Central memory CD4-positive, alpha-beta T cell (primary cell): ENCODE measurements around the gene TIMM8B.
A peak's percentile ranks its signal among the peaks of the same experiment; 100 is the strongest.
"Not testable (repeated sequence)": the region's sequence is repeated elsewhere in the genome, so short reads cannot be mapped to it uniquely, and the experiment has no call there.

Source experiments
- DNase-seq: peaks from one replicate; pipeline ENCODE4 v3.0.0; 2022

TIMM8B gene

DNA sequence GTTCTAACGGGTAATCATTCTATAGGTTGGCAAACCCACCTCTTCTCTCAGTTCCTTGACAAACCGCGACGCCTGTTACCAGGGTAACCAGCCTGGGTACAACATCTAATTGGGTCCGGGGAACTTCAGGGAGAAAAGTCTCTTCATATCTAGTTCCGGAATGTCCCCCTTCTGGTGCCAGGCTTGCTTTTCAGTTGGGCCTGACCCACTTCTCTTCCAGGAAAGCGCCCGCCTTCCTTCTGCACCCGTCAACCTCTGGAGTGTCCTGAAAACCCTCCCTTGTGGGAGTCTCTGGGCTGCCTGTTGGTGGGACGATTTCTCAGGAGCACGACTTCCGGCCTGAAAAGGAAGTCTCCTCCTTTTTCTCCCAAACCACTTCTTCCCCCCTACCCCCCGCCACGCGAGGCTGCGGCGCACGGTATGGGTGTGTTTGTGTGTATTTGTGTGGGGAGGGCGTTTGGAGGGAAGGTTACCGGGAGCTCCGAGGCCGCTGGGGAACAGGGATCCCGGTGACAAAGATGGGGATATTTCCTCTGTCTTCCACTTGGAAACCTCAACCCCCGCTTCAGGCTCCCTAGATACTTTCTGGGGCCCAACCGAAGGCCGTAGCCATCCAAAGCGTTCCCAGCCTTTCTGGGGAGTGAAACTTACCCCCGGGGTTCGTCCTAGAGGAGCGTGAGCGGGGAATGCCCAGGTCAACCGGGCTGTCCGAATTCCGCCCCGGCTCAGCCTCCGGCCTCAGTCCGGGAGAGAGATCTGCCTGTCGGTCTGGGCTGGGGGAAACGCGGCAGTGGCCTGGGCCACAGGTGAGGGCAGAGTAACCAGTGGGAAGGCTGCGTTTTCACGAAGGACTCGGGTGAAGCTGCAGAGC, 12.4 kb downstream of the TIMM8B start, which contains the start of the genes NKAPD1 and PIH1D2:
TSS of gene NKAPD1 (plus strand) at position 359 of the 871 bp plus-strand sequence. CDS start 1,276 bp downstream, outside the sequence.
TSS of gene PIH1D2 (minus strand) at position 77 of the 871 bp plus-strand sequence. CDS start 843 bp downstream, outside the sequence.
- DNase-seq = peak; percentile 85

DNA sequence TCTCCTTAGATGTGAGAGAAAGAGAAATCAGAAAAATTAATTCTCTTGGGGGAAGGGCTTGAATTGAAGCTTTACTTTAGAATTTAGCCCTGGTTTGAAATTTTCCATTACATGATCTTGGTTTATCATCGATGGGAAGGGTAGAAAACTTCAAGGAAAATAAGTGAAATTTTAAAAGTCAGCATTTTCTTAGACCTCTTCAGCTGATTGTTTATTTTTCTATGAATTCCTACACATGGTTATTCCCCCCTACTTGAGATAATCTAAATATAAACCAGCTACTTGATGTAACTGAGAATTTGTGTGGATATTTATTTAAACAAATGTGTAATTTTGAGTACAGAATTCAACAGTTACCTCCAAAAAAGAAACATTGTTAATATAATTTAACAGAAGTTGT, 23.6 kb downstream of the TIMM8B start:
- DNase-seq = no peak

- no peak for DNase-seq
These were observed 28.5 kb downstream of the TIMM8B start for GRCh38 chr11:112058103-112058502.

- no peak for DNase-seq
These were observed 29.4 kb downstream of the TIMM8B start for GRCh38 chr11:112057170-112057569.

DNA sequence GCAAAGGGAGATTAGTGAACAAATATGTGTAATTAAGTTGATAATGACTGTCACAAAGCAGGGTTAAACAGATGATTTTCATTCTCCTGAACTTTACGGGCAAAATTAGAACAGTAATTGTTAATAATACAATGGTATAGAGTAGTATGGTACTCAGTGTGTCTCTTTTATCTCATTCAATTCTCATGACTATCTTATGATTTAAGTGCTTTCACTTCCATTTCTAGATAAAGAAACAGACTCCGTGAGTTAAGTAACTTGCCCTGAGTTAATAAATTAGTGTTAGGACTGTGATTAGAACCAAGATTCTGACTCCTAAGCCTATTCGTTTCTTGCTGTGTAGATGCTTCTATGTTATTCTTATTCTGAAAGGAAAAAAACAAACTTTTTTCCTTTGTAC, 34.8 kb downstream of the TIMM8B start:
- DNase-seq = no peak

- no peak for DNase-seq
These were observed 35.8 kb downstream of the TIMM8B start for GRCh38 chr11:112050721-112051120.

- no peak for DNase-seq
These were observed 36.8 kb downstream of the TIMM8B start for GRCh38 chr11:112049777-112050176.

GRCh38 chr11:112048256-112048655, 38.3 kb downstream of the TIMM8B start:
- not testable (repeated sequence) for DNase-seq

DNA sequence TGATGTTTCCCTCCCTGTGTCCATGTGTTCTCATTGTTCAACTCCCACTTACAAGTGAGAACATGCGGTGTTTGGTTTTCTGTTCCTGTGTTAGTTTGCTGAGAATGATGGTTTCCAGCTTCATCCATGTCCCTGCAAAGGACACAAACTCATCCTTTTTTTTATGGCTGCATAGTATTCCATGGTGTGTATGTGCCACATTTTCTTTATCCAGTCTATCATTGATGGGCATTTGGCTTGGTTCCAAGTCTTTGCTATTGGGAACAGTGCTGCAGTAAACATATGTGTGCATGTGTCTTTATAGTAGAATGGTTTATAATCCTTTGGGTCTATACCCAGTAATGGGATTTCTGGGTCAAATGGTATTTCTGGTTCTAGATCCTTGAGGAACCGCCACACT, 39.9 kb downstream of the TIMM8B start:
- not testable (repeated sequence) for DNase-seq

- DNase-seq = no peak
These were observed 41.6 kb downstream of the TIMM8B start for GRCh38 chr11:112044961-112045360.

DNA sequence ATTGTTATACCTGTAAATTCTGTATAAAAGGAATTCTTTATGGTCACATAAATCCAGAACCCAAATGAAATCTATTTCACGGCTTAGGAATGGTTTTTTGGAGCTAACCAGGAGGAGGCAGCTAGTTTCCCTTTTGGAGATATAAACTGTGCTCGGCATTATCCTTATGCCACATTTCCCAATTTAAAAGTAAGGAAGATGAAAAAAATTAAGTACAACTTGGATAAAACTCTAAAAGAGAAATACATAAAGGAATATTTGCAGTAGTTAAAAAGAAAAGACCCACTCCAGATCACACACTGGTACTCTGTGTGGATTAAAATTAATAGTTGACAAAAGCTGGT, 43.6 kb downstream of the TIMM8B start:
- DNase-seq = no peak

GRCh38 chr11:112042161-112042960, 44.2 kb downstream of the TIMM8B start:
- DNase-seq = no peak

DNA sequence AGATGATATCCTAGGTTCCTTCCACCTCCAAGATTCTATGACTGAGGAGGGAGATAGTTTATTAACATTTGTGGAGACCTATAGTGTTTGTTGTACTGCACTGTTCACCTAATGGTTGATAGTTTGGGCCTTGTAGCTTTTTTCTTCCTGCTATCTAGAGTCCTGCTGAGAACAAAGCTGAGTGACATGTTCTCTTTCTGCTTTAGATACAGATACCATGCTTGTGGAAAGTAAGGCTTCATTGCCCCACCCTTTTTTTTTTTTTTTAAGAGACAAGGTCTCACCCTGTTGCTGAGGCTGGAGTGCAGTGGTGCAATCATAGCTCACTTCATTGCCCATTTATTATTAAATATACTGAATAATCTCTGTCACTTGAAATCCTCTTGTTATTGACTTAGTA, 49.0 kb downstream of the TIMM8B start:
- no peak for DNase-seq
